NB4 (cell line): ENCODE results near the gene DPP10.

ENCODE experiments used
- TF ChIP-seq, protein P1 (sequence below): IDR thresholded peaks from 2 replicates; pipeline ENCODE4 v1.6.1; 2011; ENCODE audit warnings: low read depth, low read length
- TF ChIP-seq, protein P2 (sequence below): IDR thresholded peaks from one replicate; pipeline ENCODE4 v1.5.1; 2012; ENCODE audit warnings: low read depth, low read length

- TF ChIP-seq, protein P1, sequence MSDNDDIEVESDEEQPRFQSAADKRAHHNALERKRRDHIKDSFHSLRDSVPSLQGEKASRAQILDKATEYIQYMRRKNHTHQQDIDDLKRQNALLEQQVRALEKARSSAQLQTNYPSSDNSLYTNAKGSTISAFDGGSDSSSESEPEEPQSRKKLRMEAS: no peak
- TF ChIP-seq, protein P2, sequence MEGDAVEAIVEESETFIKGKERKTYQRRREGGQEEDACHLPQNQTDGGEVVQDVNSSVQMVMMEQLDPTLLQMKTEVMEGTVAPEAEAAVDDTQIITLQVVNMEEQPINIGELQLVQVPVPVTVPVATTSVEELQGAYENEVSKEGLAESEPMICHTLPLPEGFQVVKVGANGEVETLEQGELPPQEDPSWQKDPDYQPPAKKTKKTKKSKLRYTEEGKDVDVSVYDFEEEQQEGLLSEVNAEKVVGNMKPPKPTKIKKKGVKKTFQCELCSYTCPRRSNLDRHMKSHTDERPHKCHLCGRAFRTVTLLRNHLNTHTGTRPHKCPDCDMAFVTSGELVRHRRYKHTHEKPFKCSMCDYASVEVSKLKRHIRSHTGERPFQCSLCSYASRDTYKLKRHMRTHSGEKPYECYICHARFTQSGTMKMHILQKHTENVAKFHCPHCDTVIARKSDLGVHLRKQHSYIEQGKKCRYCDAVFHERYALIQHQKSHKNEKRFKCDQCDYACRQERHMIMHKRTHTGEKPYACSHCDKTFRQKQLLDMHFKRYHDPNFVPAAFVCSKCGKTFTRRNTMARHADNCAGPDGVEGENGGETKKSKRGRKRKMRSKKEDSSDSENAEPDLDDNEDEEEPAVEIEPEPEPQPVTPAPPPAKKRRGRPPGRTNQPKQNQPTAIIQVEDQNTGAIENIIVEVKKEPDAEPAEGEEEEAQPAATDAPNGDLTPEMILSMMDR: no peak
Measured at GRCh38 chr2:114960389-114960788, 517.9 kb downstream of the DPP10 start.
